GM18517 (cell line): ENCODE data around the gene MECP2.

Source experiments
- ATAC-seq: cut with Tn5 transposase; IDR thresholded peaks from one replicate; pipeline ENCODE4 v1.9.1; 2021; ENCODE audit warnings: mild to moderate bottlenecking, moderate library complexity; ENCODE audit not compliant: unreplicated experiment

The MECP2 gene

DNA sequence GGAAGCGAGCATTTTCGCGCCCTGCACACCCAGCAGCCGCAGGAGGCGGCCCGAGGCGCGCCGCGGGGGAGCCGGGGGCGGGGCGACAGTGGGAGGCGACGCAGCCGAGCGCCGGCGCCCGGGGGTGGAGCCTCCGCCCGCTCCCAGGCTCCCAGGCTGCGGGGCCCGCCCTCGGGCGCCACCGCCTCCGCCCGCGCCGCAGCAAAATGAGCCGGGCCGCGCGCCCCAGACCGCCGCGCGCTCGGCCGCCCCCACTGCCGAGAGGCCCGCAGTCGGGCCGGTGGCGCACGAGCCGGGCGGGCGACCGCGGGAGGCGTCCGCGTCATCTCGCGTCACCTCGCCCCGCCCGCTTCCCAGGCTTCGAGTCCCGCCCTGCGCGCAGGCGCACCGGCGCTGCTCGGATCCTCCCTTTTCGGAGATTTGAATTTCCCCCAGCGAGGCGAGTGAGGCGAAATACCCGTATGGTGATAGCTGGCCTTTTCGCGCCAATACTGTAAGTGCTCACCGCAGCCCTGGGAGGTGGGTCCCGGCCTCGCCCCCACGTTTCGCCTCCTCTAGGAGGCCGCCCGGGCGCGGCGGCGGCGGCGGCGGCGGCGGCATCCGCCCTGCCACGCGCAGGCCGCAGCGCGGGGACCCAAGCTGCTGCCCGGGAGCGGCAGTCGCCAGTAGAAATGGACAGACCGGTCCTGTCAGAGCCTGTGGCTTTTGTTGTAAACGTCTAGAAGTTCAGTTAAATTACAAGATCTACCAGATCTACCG, 125.0 kb downstream of the MECP2 start, which contains the start of gene TMEM187:
TMEM187 (plus strand) TSS at position 387 of the 759 bp plus-strand sequence. CDS start 9,309 bp downstream, outside the sequence.
- ATAC-seq: peak; percentile 47
